Liver (tissue), 9 donors: ENCODE measurements around the gene ATG4B. TPM values are rescaled to one million over a fixed set of nuclear protein-coding genes. Genes with fewer than 3 reads are reported as not detected.

ENCODE experiments used
- DNase-seq: peaks from one replicate; pipeline ENCODE4 v3.0.0-alpha.2; 2017; ENCODE audit warnings: low spot score
- H3K27ac ChIP-seq, 2 donors: one replicate each; pipeline ENCODE4 v1.7.0; 2013; ENCODE audit warnings: inconsistent platforms in 2 of 2, low read length in 2 of 2, control low read depth in 1 of 2, low read depth in 1 of 2, mild to moderate bottlenecking in 1 of 2
- H3K27me3 ChIP-seq, 4 donors: one replicate each; pipeline versions ENCODE4 v1.6.1 to v1.7.0; 2013; ENCODE audit warnings: low read length in 3 of 4, inconsistent platforms in 1 of 4, mild to moderate bottlenecking in 1 of 4, moderate library complexity in 1 of 4; ENCODE audit not compliant: control insufficient read depth in 4 of 4, insufficient read depth in 4 of 4
- H3K36me3 ChIP-seq, 4 donors: one replicate each; pipeline versions ENCODE4 v1.6.1 to v1.7.0; 2013; ENCODE audit warnings: low read length in 3 of 4, mild to moderate bottlenecking in 3 of 4, low read depth in 1 of 4, moderate library complexity in 1 of 4; ENCODE audit not compliant: control insufficient read depth in 4 of 4, insufficient read depth in 3 of 4
- H3K4me1 ChIP-seq, 4 donors: one replicate each; pipeline versions ENCODE4 v1.6.1 to v1.7.0; 2013; ENCODE audit warnings: low read length in 3 of 4, mild to moderate bottlenecking in 3 of 4, moderate library complexity in 1 of 4; ENCODE audit not compliant: control insufficient read depth in 4 of 4, insufficient read depth in 4 of 4
- H3K4me3 ChIP-seq, 3 donors: one replicate each; pipeline versions ENCODE4 v1.6.1 to v1.7.0; 2013; ENCODE audit warnings: low read length in 3 of 3, control low read depth in 1 of 3, low read depth in 1 of 3, mild to moderate bottlenecking in 1 of 3
- H3K9ac ChIP-seq, 2 donors: one replicate each; pipeline ENCODE4 v1.7.0; 2013; ENCODE audit warnings: low read length in 2 of 2, mild to moderate bottlenecking in 2 of 2, moderate library complexity in 2 of 2, control low read depth in 1 of 2, low read depth in 1 of 2
- H3K9me3 ChIP-seq, 4 donors: one replicate each; pipeline versions ENCODE4 v1.6.1 to v1.7.0; 2013; ENCODE audit warnings: low read length in 3 of 4; ENCODE audit not compliant: control insufficient read depth in 4 of 4
- ATF3 ChIP-seq: IDR thresholded peaks from 2 replicates; pipeline ENCODE4 v1.6.1; 2016; ENCODE audit warnings: antibody characterized with exemption
- CTCF ChIP-seq: fragments of 150-350 bp; IDR thresholded peaks from 2 replicates; pipeline ENCODE4 v1.5.1; 2017; ENCODE audit warnings: improper control_type of control experiment, low read depth, low read length; ENCODE audit not compliant: missing input control
- EGR1 ChIP-seq, 2 donors: IDR thresholded peaks; 2 replicates each; pipeline ENCODE4 v1.6.1; 2016 to 2018; ENCODE audit warnings: antibody characterized with exemption in 2 of 2, low read depth in 2 of 2
- FOXA1 ChIP-seq: IDR thresholded peaks from 2 replicates; pipeline ENCODE4 v1.6.1; 2016; ENCODE audit warnings: antibody characterized with exemption
- FOXA2 ChIP-seq: IDR thresholded peaks from 2 replicates; pipeline ENCODE4 v1.6.1; 2016; ENCODE audit warnings: antibody characterized with exemption
- GABPA ChIP-seq, 2 donors: IDR thresholded peaks in 1 of 2; conservative IDR thresholded peaks in 1 of 2; 2 replicates each; pipeline ENCODE4 v1.6.1; 2016; ENCODE audit warnings: antibody characterized with exemption in 2 of 2, mild to moderate bottlenecking in 1 of 2, moderate library complexity in 1 of 2
- HNF4A ChIP-seq, 2 donors: conservative IDR thresholded peaks; 2 replicates each; pipeline ENCODE4 v1.6.1; 2016; ENCODE audit warnings: antibody characterized with exemption in 2 of 2, mild to moderate bottlenecking in 2 of 2
- HNF4G ChIP-seq: IDR thresholded peaks from 2 replicates; pipeline ENCODE4 v1.6.1; 2016; ENCODE audit warnings: antibody characterized with exemption
- JUND ChIP-seq, 2 donors: IDR thresholded peaks; 2 replicates each; pipeline ENCODE4 v1.6.1; 2016; ENCODE audit warnings: antibody characterized with exemption in 2 of 2
- NR2F2 ChIP-seq: IDR thresholded peaks from 2 replicates; pipeline ENCODE4 v1.6.1; 2016; ENCODE audit warnings: antibody characterized with exemption
- RAD21 ChIP-seq, 2 donors: IDR thresholded peaks; 2 replicates each; pipeline ENCODE4 v1.6.1; 2016; ENCODE audit warnings: antibody characterized with exemption in 2 of 2, mild to moderate bottlenecking in 2 of 2
- REST ChIP-seq: IDR thresholded peaks from 2 replicates; pipeline ENCODE4 v1.6.1; 2016; ENCODE audit warnings: antibody characterized with exemption, mild to moderate bottlenecking
- RXRA ChIP-seq, 2 donors: IDR thresholded peaks; 2 replicates each; pipeline ENCODE4 v1.6.1; 2017 to 2018; ENCODE audit warnings: antibody characterized with exemption in 2 of 2, mild to moderate bottlenecking in 1 of 2
- SP1 ChIP-seq: IDR thresholded peaks from 2 replicates; pipeline ENCODE4 v1.6.1; 2018; ENCODE audit warnings: antibody characterized with exemption, mild to moderate bottlenecking
- TAF1 ChIP-seq: conservative IDR thresholded peaks from 2 replicates; pipeline ENCODE4 v1.6.1; 2016; ENCODE audit warnings: antibody characterized with exemption, mild to moderate bottlenecking
- YY1 ChIP-seq: IDR thresholded peaks from 2 replicates; pipeline ENCODE4 v1.6.1; 2016; ENCODE audit warnings: antibody characterized with exemption, mild to moderate bottlenecking
- ZBTB33 ChIP-seq: IDR thresholded peaks from 2 replicates; pipeline ENCODE4 v1.6.1; 2016; ENCODE audit warnings: antibody characterized with exemption
- WGBS: extraction: QIAGEN DNeasy Blood & Tissue Kit; methylation state at CpG from one replicate; pipeline ENCODE4 v1.1.7; 2013; 5-methylcytosine and 5-hydroxymethylcytosine counted together
- polyA plus RNA-seq, 2 donors: library from polyadenylated mRNA; stranded (reverse) in 1 of 2; unstranded in 1 of 2; fragments of 200-250 nt in 1 of 2; fragments of >200 nt in 1 of 2; fragmentation: Nextera tagmentation in 1 of 2; extraction: Ambion mirVana in 1 of 2; gene quantifications; one replicate each; pipeline versions ENCODE4 v1.2.1 to v1.2.3, GENCODE V29; 2013 to 2015
- total RNA-seq, 2 donors: library from RNA; depleted of rRNA; stranded (reverse); fragments of >200 nt; gene quantifications; one replicate each; pipeline ENCODE4 v1.2.3, GENCODE V29; 2014
- TF ChIP-seq, protein P1 (sequence below): IDR thresholded peaks from 2 replicates; pipeline ENCODE4 v1.6.1; 2016; ENCODE audit warnings: antibody characterized with exemption
- donor health status: healthy.
- donor health status: healthy.
- donor health status: healthy.
- donor health status: healthy.
- donor health status: healthy.

ATG4B gene
- total and polyA plus RNA-seq, 4 donors, result 31.0 to 50.3 (median 37.7) TPM

DNA sequence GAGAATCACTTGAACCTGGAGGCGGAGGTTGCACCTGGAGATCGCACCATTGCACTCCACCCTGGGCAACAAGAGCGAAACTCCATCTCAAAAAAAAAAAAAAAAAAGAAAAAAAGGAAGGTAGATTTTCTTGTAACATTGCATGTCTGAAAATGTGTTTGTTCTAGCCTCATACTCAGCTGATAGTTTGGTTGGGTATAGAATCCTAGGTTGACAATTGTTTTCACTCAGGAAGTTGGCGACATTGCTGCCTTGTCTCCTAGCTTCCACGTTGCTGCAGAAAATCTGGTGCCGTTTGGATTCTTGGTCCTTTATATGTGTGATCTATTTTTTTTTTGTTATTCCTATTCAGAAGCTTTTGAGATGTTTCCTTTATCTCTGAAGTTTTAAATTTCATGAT lies 69.0 kb downstream of the ATG4B start:
- Histone ChIP-seq H3K9ac (no peak overlapping the region), H3K9me3 (no peaks in the 10 kb centered on the region), H3K4me3 (no peak overlapping the region), H3K27me3 (no peaks in the 10 kb centered on the region), H3K27ac (no peak overlapping the region), H3K4me1 (peaks cover 0 to 13% (median 9%) of the 10 kb centered on the region in 4 donors), H3K36me3 (peaks cover 14 to 43% (median 34%) of the 10 kb centered on the region in 4 donors)
- TF ChIP-seq ATF3 (no peak), FOXA1 (no peak), ZBTB33 (no peak), HNF4A (conservative IDR thresholded peaks at IDR 0.05) (no peak), CTCF (no peak), FOXA2 (no peak), GABPA (IDR thresholded peaks at IDR 0.05 in 1 of 2, conservative IDR thresholded peaks at IDR 0.05 in 1 of 2) (no peak), TAF1 (no peak), REST (no peak), RAD21 (IDR thresholded peaks at IDR 0.05) (no peak), SP1 (no peak), HNF4G (no peak), JUND (IDR thresholded peaks at IDR 0.05) (no peak), NR2F2 (no peak), EGR1 (IDR thresholded peaks at IDR 0.05; ENCODE audit: low read depth in 2 of 2) (no peak), RXRA (IDR thresholded peaks at IDR 0.05) (no peak), YY1 (no peak)
- TF ChIP-seq, protein P1, sequence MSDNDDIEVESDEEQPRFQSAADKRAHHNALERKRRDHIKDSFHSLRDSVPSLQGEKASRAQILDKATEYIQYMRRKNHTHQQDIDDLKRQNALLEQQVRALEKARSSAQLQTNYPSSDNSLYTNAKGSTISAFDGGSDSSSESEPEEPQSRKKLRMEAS, result no peak
- no peak for DNase-seq
- WGBS, result 98% methylated on average over 6 of the region's 6 CpGs
